SKM-1 (cell line): Measurements from ENCODE around the gene HPRT1.

ENCODE experiments used
- DNase-seq: peaks from one replicate; lab custom pipeline; 2025; ENCODE audit not compliant: unreplicated experiment; lab: John Stamatoyannopoulos, UW

HPRT1 gene

GRCh38 chrX:134476284-134476683 lies 16.3 kb downstream of the HPRT1 start:
- DNase-seq = no peak

- no peak for DNase-seq
Measured at GRCh38 chrX:134478374-134478773, 18.4 kb downstream of the HPRT1 start.

GRCh38 chrX:134480061-134480460 lies 20.1 kb downstream of the HPRT1 start:
- DNase-seq = no peak

- DNase-seq = no peak
Measured at GRCh38 chrX:134481339-134481738, 21.4 kb downstream of the HPRT1 start.

DNA sequence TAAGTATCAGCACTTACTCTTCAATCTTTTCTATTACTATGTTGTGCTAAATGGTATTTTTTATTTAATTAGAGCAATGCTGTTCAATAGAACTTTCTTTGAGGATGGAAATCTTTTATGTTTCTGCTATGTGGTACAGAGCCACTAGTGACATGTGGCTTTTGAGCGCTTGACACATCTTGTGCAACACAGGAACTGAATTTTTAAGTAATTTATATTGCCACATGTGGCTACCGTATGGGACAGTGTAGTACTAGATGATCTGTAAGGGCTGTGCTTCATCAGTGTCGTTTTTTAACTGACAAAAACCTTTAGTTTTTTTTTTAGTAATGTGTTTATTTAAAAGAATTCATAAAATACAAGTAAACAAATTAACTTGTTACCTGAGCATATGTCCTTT lies 22.4 kb downstream of the HPRT1 start:
- DNase-seq = peak; percentile 6

GRCh38 chrX:134484039-134484438 lies 24.1 kb downstream of the HPRT1 start:
- no peak for DNase-seq

DNA sequence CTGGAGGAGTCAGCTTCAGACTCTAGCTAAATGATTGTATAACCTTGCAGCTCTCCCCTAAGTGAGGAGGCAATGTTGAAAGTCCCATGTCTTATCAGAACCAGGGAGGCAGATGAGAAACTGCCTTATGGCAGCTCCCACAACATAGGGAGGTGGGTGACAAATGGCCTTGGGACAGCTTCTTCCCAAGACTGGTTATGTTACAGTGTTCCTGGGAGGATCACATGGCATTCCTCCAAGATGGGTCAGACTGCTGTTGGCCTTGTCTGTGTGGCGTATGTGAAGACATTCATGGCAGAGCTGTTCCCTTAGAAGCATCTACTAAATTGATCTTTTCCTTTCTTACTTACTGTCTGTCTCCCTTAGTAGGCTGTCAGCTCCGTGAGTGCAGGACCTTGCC lies 42.0 kb downstream of the HPRT1 start:
- no peak for DNase-seq

DNA sequence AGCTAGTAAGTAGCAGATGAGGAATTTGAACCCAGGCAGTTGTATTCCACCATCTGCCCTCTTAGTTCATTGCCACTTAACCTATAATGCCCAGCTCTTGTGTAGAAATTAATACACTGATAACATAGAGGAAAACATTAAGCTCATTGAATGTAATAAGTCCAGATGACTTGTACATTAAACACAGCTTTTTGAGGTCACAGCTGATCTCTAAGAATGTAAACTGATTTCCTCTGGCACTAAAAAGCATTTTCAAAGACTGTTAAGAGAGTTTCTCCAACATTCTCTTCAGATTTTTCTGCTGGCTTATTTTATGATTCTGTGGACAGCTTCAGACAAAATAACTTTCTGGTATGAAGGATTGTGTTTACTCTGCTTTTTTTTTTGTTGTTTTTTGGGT lies 42.7 kb downstream of the HPRT1 start:
- no peak for DNase-seq

- DNase-seq = no peak
Measured at GRCh38 chrX:134512566-134512965, 52.6 kb downstream of the HPRT1 start.

GRCh38 chrX:134513091-134513490 lies 53.1 kb downstream of the HPRT1 start:
- DNase-seq = no peak

GRCh38 chrX:134520860-134521390 lies 61.0 kb downstream of the HPRT1 start:
- DNase-seq = peak; percentile 5

DNA sequence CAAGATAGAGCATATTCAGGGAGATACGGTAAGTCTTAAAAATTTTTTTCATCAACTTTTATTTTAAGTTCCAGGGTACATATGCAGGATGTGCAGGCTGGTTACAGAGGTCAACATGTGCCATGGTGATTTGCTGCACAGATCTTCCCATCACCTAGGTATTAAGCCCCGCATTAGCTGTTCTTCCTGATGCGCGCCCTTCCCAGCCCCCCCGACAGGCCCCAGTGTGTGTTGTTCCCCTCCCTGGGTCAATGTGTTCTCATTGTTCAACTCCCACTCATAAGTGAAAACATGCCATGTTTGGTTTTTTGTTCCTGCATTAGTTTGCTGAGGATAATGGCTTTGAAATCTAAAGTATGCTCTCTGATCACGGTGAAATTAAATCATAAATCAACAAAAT lies 64.2 kb downstream of the HPRT1 start:
- no peak for DNase-seq

DNA sequence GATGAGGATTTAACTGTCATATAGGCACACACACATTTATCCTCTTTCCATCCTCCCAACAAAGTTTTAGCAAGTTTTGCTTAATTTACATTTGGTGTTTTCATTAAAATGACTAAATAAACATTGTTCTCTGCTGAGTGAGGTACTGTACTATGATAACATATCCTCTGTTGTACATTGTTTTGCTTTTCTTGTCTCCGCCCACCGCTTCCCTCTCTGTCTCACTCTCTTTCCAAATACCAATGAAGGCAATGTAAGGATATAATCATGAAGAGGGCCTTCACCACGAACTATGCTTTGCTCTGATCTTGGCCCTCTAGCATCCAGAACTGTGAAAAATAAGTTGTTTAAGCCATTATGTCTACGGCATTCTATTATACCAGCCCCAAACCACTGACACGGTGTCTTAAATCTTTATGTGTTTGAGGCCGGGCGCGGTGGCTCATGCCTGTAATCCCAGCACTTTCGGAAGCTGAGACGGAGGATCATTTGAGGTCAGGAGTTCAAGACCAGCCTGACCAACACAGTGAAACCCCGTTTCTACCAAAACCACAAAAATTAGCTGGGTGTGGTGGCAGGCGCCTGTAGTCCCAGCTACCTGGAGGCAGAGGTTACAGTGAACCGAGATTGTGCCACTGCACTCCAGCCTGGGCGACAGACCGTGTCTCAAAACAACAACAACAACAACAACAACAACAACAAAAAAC lies 65.3 kb downstream of the HPRT1 start:
- no peak for DNase-seq

DNA sequence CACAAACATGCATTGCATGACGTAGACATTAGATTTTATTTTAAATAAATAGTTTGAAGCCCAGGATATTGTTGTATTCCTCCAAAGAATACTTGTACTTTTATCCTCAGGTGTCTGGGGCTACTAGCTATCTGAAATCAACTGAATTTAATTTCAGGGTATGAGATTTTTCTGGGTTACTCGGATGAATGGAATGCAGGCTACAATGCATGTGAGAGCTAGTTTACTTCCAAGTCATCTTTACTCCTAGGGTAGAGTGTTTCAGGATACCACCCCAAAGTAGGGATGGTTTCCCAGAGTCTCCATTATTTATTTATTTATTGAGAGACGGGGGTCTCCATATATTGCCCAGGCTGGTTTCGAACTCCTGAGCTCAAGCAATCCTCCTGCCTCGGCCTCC lies 66.4 kb downstream of the HPRT1 start:
- no peak for DNase-seq

DNA sequence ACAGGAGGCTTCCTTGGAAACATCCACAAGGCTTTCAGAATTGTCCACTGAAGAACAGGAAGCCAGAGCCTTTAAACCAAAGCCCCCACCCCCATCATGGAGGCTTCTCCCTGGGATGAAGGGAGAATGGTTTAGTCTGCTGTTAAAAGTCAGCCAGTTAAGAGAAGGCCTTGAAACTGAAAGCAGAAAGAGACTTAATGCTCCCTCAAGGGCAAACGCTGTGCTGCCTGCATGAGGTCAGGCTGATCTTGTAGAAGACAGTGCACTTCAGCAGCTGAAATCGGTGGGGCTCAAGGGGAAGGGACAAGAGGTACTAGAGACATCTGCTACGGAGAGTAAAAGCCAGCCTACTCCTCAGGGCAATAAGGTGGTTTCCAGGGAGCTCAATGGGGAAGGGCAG lies 69.0 kb downstream of the HPRT1 start:
- DNase-seq = no peak

- DNase-seq = no peak
Measured at GRCh38 chrX:134529481-134529880, 69.5 kb downstream of the HPRT1 start.

- no peak for DNase-seq
Measured at GRCh38 chrX:134530845-134531244, 70.9 kb downstream of the HPRT1 start.

DNA sequence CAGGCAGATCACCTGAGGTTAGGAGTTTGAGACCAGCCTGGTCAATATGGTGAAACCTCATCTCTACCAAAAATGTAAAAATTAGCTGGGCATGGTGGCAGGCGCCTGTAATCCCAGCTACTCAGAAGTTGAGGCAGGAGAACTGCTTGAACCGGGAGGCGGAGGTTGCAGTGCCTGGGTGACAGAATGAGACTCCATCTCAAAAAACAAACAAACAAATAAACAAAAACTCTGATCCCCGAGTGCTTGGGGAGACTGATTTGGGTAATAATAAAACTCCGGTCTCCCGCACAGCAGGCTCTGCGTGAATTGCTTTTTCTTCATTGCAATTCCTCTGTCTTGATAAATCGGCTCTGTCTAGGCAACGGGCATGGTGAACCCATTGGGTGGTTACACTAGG lies 73.4 kb downstream of the HPRT1 start:
- DNase-seq = no peak

GRCh38 chrX:134533952-134534351 lies 74.0 kb downstream of the HPRT1 start:
- no peak for DNase-seq

GRCh38 chrX:134537179-134537955 lies 77.4 kb downstream of the HPRT1 start:
- no peak for DNase-seq

GRCh38 chrX:134538316-134538715 lies 78.4 kb downstream of the HPRT1 start:
- DNase-seq = no peak

- DNase-seq = no peak
Measured at GRCh38 chrX:134541906-134542305, 81.9 kb downstream of the HPRT1 start.
